Left cardiac atrium (tissue), 4 donors: ENCODE measurements around the gene SMAD6. TPM values are rescaled to one million over a fixed set of nuclear protein-coding genes. Genes with fewer than 3 reads are reported as not detected.

Experiments used
- ATAC-seq, 2 donors: fragments of 200-7000 bp; cut with Tn5 transposase; one replicate each; pipeline ENCODE4 v1.9.1; 2020; ENCODE audit warnings: mild to moderate bottlenecking in 2 of 2, moderate library complexity in 2 of 2
- DNase-seq: peaks from one replicate; pipeline ENCODE4 v3.0.0-alpha.2; 2020
- intact Hi-C, 2 donors: fragments of 100-400 bp; cut with DNase I; formaldehyde crosslinking; loops; one replicate each; pipeline versions ENCODE4 v1.14.1 to v1.15.1; 2022 to 2023
- total RNA-seq, 2 donors: library from RNA; stranded (reverse); fragmentation: NEBNext Ultra II Directional; extraction: Animal tissue kit (Norgen Biotek cat#: 25700); gene quantifications; one replicate each; pipeline ENCODE4 v1.2.1, GENCODE V29; 2021
- donor health status: DM: no; HTN: yes; CAD: no.
- donor health status: DM: no; HTN: yes; CAD: no; lungs with severe emphysema.
- donor health status: DM: yes; HTN: yes; CAD: no.
- donor health status: Dilated cardiomyopathy.

The SMAD6 gene
- total RNA-seq, 2 donors from 2014 or later = 13.5 to 51.5 TPM

DNA sequence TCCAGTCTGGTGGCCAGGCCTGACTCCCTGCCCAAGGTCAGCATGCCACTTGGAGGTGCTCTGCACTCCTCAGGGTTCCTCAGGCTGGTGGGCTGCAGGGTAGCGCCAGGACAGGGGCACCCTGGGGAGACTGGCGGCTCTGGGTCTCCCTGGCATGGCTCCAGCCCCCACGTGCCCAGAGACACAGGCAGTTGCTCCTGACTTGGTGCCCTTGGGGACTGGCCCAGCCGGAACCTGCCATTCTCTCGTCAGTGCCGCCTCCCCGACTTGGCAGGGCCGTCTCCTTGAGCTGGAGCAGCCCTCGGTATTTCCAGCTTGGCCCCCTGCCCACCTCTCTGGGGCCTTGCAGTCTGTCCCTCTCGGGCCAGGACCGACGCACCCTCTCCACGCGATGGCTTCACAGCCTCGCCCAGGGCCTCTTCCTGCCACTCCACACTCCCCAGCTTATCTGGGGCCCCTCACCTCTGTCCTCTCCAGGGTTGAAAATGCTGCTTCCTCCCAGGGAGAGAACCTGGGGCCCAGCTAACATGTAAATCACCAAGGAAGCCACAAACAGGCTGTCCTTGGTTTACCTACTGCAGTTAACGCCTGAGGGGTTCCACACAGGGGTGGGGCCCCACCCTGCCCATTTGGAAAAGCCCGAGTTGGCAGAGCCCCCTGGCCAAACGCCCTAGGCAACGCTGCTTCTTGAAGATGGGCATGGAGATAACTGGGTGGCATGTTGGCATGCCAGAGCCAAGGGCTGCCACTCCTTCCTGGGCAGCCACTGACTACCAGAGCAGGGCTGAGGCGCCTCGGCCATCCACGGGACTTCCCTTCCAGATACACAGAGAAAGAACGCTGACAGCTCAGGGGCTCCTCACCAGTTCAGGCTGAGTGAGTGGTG is 61.4 kb downstream of the SMAD6 start:
- ATAC-seq = peak; percentile 86
- intact Hi-C loops = no loop called here
- peak; percentile 95 for DNase-seq

DNA sequence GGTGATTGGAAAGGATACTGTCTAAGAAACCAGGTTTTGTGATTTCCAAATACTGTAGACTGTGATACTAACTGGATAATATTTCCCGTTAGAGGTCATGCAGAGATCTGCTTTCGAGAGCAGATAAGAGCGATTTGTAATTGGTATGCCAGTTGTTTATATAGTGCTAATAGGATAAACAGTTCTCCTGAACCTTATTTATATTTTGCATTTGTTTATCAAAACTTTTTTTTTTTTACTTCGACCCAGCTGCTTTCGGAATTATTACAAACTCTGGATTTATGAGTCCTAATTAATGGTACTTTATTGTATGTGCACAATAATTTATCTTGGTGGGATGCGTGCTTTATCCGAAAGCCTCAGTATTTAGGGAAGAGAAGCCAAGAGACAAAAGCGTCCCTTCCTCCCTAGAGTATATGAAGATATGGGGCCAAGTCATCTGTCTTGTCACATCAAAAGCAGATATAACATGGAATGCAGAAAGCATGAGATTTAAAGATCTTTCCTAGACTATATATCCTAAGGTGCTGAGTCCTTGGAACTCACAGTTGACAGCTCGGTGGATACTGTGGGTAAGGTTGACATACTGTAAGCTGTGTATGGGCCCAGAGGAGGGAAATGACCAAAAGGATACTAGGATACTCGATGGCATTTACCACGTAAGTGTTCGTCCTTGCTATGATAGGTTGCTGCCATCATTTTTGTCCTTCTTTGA is 62.2 kb downstream of the SMAD6 start:
- intact Hi-C loops = no loop called here
- ATAC-seq (no peak), DNase-seq (no peak)

DNA sequence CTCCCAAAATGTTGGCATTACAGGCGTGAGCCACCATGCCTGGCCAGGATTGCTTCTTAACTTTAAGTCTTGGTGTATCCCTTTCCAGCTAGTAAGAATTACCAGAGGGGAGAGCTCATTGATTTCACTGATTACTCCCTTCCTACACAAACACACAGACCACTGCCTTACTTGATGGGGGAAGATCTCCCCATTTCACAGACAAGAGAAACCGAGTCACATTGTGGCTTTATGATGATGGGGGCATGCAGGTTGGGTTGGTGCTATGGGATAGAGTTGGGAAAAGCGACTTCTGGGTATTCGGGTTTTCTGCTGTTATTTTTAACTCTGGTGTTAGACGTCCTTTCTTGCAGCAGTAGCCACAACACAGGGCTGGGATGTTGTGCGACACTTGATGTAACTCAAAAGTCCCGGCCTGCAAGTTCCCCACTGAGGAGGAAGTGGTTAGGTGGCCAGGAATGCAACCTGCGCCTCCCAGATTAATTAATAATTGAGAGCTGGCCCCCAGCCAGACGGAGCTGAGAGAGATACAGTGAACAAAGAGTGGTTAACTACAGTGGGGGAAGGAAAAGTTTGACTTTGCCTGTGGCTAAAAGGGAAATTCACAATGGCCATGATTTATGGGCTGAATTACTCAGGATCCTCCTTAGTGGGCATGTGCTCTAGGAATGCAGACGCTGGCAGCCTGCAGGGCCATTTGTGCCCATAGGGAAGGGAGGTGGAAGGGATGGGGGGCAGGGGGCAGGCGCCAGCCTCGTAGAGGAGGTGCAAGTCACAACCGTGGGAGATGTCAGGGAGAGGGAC is 63.6 kb downstream of the SMAD6 start:
- peak; percentile 63 for DNase-seq
- intact Hi-C loops = no loop called here
- ATAC-seq = no peak

DNA sequence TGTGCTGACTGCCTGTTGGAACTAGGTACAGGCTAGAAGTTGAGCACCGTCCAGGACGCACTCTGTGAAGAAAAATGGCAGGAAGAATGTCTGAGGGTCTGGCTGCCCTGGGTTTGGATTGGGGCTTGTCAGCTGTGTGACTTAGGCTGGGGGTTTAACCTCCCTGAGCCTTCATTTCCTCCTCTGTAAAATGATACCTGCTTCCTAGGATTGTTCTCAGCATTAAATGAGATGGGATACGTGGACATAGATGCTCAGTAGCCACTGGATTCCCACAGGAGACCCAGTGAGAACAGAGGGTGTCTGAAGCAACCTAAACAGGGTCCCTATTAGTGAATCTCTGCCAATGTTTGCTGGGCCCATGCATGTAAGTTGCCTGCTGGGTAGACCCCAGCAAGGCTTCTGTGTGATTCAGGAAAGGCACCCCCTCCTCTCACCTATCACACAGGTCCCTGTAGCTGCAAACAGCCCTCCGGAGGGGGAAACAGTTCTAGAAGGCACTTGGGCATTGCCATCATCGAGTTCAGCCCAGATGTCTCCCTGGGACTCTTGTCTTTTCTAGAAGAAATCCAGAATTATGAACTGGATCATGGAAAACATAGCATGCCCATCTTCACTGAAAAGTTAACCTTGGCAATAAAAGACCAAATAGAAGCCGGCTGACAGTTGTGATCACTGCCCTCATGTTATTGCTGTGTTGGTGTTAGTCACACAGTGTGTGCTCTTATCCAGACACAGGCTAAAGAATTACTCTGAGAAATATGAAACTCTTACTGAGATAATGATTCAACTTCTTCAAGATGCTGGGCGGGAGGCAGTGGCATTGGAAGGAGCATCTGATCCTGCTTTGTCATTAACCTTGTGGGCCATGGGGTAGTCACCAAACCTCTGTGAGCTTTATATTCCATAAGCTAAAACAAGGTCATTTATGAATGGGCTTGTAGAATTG is 64.5 kb downstream of the SMAD6 start:
- peak; percentile 0 for DNase-seq
- intact Hi-C loops = no loop called here
- ATAC-seq = no peak

DNA sequence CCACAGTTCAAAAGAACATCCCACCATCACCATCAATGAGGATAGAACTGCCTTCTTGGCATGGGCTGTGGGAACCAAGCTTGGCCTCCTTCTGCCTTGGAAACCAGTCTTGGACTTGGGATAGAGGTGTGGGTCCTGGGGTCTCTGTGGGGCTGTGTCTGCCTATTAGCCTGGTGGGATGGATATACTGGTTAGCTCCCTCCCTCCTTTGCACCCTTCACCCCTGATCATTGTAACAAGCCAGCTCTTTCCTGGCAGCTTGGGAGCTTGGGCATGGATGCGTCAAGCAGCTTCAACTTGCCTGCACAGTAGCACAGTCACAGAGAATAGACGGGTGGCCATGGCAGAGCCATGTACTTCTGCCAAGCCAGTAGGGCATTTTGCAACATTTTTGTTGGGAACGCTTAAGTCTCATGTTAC is 65.2 kb downstream of the SMAD6 start:
- intact Hi-C loops = no loop called here
- no peak for DNase-seq
- ATAC-seq = peak in 1 of 2 donors; percentile 15

DNA sequence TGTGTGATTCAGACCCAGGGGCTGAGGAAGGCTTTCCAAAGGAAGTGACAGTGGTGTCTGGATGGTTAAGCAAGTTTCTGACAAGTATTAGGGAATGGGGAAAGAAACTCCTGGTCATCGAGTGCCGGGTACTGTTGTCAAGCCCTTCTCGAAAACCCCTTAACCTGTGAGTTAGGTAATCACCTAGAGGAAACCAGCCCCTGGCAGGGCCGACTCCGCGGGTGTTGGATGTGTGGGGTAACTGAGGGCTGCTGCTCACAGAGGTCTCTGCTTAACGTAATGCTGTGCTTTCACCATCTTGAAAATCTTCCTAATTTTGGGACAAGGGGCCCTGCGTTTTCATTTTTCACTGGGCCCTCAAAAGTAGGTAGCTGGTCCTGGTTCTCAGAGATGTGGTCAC is 67.0 kb downstream of the SMAD6 start:
- intact Hi-C loops = no loop called here
- ATAC-seq (no peak), DNase-seq (no peak)

DNA sequence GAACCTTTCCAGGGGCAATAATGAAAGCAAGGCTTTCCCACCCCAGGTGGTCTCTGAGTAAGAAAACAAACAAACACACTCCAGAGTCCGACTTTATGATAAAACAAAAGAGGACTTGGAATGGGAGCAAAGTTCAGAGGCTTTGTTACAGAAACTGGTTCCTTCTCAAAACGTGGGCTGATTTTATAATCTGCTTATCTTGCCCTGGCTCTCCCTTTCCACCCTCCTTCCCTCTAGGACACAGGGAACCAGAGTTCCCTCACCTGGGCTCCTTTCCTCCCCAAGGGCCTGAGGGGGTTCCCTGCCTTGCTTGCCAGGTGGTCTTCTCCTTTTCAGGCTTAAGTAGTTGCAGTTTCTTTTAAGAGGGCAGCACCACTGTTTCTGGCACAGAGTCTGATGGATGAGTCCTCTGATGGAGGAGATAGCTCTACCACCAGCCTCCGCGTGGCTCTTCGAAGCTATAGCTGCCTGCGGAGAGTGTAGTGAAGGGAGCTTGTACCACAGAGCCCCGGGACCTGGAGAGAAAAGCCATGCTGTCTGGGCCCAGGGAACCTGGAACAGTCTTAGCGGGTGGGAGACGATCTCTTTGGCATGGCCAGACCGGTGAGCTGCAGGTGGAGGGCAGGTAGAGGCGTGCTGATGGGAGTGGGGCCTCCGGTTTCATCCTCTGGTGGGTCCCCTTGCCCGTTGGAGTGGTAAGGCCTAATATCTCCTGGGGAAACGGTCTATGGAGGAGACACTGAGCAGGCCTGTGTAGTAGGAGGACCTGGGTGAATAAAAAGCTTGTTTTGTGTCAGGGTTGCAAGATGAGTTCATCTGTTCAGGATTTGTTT is 68.7 kb downstream of the SMAD6 start:
- ATAC-seq (no peak), DNase-seq (no peak)
- intact Hi-C loops = loop anchor here (5.0 to 10.0 kb wide), 5 partner anchors 63 to 168 kb away; no protein-coding TSS in a partner anchor

DNA sequence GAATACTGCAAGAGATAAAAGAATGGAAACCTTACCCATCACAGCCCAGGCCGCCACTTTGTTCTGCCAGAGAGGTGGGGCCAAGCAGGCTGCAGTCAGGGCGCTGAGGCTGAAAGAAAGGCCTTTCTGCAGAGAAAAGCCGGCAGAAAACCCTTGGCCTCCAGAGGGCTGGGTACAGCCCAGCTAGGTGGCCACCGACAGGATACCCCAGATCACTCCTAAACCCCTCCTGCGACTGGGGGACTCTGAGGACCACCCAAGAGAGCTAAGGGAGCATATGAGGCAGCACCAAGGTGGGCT is 69.3 kb downstream of the SMAD6 start:
- ATAC-seq (no peak), DNase-seq (no peak)
- intact Hi-C loops = loop anchor here (5.0 to 10.0 kb wide), 5 partner anchors 64 to 169 kb away; no protein-coding TSS in a partner anchor

DNA sequence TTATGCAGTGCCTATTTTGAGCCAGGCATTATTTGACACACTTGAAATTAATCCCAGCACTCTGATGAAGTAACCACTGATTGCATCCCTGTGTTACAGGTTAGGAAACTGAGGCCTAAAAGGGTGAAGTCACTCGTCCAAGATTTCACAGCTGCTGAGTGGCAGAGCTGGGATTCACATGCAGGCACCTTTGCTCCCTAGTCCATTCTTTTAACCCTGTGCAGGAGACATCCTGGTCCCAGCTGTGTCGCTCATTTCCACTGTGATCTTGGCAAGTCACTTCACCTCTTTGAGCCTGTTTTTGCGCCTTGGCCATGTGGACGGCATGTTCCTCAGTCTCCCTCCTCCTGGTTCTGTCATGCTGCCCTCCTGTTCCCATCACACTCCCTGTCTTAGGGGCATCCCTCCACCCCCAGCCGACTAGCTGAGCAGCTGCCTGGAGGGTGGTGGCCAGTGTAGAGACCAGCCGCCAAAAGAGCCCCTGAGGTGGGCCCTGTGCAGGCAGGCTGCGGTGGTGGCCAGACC is 70.6 kb downstream of the SMAD6 start:
- intact Hi-C loops = loop anchor here (5.0 to 10.0 kb wide), 5 partner anchors 65 to 170 kb away; no protein-coding TSS in a partner anchor
- ATAC-seq (peak; percentile 1 to 19), DNase-seq (no peak)

DNA sequence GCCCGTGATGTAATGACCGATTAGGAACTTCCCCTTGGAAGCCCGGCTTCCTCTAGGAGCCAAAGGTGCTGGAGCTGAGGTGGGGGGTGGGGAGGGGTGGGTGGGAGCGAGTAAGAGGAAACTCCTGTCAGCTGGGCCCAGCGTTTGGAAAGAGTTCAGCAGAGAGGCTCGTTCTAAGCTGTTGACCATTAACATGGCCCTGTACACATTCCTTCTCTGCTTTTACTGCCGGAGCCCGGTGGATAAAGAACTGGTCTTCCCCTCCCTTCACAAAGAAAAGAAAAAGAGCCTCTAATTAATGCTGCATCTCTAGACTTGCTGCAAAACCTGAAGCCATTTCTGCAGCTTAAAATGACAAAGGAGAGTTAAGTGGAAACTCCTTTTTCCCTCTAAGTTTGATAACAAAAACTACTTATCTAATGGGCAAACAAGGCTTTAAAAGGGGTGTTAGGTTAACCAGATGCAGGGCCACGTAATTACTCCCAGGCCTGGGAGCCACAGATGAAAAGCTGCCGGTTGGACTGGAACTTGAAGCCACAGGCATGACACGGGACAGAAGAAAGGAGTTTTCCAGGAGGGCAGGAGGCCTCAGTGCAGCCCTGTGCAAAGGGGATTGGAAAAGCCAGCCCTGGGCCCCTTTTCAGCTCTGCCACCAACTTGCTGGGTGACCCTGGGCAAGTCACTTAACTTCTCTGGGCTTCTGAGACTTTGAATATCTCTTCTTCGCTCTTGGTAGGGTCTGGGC is 71.3 kb downstream of the SMAD6 start:
- peak; percentile 62 for DNase-seq
- ATAC-seq = peak; percentile 17 to 31
- intact Hi-C loops = loop anchor here (5.0 to 10.0 kb wide), 5 partner anchors 66 to 171 kb away; no protein-coding TSS in a partner anchor

DNA sequence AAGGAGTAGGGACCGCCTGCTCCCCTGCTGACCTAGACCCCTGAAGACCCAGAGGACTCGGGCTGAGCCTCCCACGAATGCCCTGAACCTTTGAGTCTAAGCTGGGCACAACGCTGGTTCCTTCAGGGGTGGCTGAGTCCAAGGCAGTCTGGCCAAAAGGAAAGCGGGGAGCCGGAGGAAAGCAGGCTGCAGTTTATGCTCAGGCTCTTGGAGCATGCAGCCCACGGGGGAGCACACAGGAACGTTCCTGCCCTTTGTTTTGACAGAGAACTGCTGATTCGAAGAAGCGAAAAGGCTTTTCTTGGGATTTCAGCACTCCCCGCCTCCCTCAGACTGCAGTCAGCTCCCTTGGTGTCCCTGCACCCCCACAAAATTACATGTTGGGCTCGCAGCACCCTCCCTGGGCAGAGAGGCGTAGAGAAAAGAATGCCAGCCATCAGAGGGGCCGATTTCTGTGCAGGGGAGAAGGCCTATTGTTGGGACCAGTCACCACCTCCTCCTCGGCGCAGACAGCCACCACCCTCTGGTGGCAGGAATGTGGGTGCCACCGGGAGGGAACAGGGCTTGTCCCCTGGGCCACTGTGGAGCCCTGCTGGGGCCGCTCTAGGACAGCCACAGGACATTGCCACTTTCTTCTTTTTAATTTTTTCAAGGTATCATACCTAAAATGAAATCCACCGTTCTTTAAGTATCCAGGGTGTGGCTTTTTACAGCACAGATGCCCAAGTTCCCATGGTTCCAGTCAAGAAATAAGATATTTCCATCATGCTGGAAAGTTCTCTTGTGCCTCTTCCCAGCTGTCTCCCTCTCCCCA is 72.2 kb downstream of the SMAD6 start:
- ATAC-seq (peak; percentile 88 to 89), DNase-seq (peak; percentile 82)
- intact Hi-C loops = loop anchor here (1.0 to 10.0 kb wide), 6 partner anchors 67 to 172 kb away; no protein-coding TSS in a partner anchor

DNA sequence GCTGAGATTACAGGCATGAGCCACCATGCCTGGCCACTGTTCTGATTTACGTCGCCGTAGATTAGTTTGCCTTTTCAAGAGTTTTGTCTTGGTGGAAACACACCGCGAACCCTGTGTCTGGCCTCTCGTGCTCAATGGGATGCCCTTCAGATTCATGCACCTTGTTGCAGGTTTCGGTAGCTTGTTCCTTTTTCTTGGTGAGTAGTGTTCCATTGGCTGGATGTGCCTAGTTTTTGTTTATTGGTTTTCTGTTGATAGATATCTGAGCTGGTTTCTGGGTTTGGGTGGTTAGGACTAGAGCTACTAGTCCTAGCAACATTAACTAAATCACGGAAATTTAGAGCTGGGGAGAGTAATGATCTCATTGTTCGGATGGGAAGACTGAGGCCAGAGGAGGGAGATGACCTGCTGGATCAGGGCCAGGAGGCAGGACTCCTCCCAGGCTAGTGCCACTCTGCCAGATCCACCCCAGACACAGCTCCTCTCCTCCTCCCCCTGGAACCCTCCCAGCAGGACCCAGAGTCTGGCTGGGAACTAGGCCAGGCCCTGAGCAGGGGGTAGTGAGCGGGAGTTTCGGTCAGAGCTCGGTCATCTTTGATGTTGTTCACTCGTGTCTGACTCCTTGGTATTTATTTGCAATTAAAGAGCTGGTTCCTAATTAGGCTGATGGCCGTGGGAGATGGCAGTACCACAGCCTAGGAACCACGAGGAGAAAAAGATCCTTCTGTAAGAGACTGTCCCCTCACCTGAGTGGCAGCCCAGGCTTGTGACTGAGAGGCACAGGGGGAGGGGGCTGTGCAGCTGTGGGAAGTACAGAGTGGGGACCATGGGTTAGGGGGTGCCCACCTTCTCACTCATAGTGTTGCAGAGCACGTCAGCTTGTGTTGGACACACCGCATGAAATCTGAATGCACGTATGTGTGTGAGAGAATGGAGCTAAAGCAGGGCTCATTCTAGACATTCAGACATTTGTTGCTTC is 73.4 kb downstream of the SMAD6 start:
- DNase-seq = peak; percentile 67
- intact Hi-C loops = loop anchor here in 1 of 2 donors (10.0 kb wide), 1 partner anchor 171 kb away; no protein-coding TSS in a partner anchor
- ATAC-seq = peak; percentile 39 to 48

DNA sequence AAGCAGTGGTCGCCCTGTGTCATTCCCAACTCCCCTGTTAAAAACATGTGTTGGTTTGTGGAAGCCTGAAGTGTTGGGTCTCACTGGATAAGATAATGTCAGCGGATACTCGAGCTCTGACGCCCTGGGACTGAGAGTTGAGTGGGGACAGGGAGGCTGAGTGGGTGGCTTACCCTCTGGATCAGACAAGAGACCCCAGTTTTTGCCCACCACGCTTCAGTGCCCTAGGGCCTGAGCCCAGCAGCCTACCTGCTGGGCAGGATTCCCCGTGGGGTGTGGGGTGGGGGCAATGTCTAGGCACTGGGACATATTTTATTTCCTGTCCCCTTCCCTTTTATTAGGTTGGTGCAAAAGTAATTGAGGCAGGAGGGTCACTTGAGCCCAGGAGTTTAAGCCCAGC is 75.0 kb downstream of the SMAD6 start:
- no peak for ATAC-seq
- intact Hi-C loops = loop anchor here in 1 of 2 donors (10.0 kb wide), 1 partner anchor 172 kb away; no protein-coding TSS in a partner anchor
- no peak for DNase-seq

DNA sequence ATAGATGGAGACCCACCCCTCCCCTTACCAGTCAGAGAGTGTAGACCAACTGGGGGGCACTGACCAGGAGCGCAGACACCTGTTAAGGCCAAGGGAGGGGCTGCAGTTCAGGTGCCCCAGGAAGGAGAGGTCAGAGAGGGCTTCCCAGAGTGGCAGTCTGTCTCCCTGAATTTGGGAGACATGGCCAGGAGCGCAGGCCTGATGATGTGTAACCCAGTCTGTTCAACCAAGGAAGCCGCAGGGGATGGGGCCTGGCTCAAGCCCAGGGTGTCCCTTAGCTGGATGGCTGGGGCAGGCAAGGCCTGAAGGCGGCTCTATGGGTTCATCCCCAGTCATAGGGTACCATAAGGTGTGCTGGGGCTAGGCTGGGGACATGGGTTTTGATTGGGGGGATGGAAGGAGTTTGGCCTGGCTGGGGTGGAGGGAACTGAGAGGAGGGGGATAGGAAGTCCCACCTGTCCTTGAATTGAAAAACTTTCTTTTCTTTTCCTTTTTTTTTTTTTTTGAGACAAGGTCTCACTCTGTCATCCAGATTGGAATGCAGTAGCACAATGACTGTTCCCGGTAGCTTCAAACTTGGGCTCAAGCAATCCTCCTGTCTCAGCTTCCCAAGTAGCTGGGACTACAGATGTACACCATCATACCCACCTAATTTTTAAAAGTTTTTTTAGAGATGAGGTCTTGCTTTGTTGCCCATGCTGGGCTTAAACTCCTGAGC is 75.7 kb downstream of the SMAD6 start:
- ATAC-seq (no peak), DNase-seq (no peak)
- intact Hi-C loops = loop anchor here in 1 of 2 donors (10.0 kb wide), 1 partner anchor 173 kb away; no protein-coding TSS in a partner anchor
